GDM1 (cell line): Measurements from ENCODE around the gene MTCL1.

Experiments used
- DNase-seq: peaks from one replicate; lab custom pipeline; 2025; lab: John Stamatoyannopoulos, UW

MTCL1 gene

GRCh38 chr18:8835521-8835953 is 130.2 kb downstream of the MTCL1 start:
- no peak for DNase-seq

DNA sequence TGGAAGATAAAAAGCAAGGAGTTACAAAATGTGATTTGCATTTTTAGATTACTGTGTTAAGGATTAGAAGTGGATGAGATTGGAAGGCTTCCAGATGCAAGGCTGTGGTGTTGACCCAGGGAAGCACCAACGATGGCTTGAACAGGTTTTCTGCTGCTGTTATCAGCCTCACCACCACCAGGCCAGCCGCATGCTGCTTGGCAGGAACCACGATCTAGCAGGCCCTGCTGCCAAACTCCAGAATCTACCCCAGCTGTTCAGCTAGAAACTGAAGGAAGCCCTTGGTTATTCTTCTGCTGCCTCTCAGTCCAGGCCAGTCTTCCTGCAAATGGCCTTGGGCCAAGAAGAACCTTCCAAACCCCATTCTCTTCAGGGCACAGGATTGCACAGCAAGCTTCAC is 133.9 kb downstream of the MTCL1 start:
- no peak for DNase-seq

GRCh38 chr18:8841781-8842485 is 136.6 kb downstream of the MTCL1 start:
- no peak for DNase-seq

DNA sequence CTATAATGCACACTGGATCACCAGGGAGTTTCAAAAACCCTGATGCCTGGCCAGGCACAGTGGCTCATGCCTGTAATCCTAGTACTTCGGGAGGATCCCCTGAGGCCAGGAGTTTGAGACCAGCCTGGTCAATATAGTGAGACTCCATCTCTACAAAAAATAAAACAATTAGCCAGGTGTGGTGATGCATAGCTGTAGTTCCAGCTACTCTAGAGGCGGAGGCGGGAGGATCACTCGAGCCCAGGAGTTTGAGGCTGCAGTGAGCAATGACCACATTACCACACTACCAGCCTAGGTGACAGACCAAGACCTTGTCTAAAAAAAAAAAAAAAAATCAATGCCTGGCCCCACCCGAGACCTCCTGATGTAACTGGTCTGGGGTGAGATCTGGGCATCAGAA is 137.2 kb downstream of the MTCL1 start:
- DNase-seq = no peak

GRCh38 chr18:8843005-8843404 is 137.6 kb downstream of the MTCL1 start:
- DNase-seq = no peak

GRCh38 chr18:8844721-8845148 is 139.4 kb downstream of the MTCL1 start:
- DNase-seq = no peak

DNA sequence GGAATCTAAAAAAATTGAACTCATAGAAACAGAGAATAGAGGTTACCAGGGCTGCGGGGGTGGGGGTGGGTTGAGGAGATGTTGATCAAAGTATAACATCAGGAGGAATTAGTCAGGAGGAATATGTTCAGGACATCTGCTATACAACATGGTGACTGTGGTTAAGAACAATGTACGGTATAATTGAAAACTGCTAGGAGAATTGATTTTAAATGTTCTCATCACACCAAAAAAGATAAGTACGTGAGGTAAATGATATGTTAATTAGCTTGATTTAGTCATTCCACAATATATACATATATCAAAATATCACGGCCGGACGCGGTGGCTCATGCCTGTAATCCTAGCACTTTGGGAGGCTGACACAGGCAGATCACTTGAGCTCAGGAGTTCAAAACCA is 140.2 kb downstream of the MTCL1 start:
- no peak for DNase-seq

DNA sequence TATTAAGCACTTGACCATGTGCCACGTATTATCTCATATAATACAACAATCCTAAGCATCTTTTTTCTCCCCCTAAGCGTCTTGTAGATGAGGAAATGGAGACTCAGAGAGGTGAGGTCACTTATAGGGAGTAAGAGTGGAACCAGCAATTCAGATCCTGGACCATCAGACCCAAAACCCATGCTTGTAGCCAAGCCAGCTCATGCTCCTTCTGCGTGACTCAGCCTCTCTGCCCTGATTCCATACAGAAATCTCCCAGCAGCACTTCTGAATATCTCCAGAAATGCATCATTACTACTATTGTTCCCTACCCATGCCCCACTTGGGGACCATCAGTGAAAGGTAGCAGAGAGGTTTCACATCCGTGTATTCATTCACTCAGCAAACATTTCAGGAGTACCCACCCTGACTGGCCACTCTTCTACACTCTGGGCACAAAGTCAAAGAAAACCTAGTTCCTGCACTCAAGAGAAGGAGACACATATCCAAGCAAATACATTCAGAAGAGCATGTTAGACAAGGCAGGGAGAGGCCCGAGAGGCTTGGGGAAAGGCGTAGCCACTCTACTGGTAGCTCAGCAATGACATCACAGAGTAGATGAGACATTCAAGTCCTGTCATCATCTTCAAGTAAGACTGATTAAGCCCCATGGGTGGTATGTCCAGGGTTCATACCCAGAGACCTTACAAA is 141.9 kb downstream of the MTCL1 start:
- no peak for DNase-seq

DNA sequence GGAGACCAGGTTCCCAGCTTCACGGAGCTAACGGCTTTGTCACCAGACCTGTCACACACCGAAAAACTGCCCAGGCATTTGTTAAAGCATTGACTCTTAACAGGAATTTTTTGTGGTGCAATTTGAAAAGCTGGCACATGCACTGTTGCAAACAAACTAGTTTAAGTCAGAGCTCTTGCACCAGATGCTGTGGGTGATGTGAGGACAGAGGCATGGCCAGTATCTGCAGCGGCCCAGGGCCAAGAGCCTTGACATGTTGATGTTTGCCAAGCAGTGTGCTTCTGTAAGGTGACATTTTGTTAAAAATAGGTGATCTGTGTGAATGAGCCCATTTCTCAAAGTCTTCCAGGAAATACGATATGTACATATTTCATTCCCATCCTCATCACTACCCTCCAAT is 142.5 kb downstream of the MTCL1 start:
- no peak for DNase-seq

GRCh38 chr18:8848541-8848940 is 143.2 kb downstream of the MTCL1 start:
- DNase-seq = no peak

GRCh38 chr18:8849696-8850095 is 144.3 kb downstream of the MTCL1 start:
- DNase-seq = no peak

GRCh38 chr18:8851659-8852058 is 146.3 kb downstream of the MTCL1 start:
- no peak for DNase-seq

- no peak for DNase-seq
These were observed 149.2 kb downstream of the MTCL1 start for GRCh38 chr18:8854550-8854949.

DNA sequence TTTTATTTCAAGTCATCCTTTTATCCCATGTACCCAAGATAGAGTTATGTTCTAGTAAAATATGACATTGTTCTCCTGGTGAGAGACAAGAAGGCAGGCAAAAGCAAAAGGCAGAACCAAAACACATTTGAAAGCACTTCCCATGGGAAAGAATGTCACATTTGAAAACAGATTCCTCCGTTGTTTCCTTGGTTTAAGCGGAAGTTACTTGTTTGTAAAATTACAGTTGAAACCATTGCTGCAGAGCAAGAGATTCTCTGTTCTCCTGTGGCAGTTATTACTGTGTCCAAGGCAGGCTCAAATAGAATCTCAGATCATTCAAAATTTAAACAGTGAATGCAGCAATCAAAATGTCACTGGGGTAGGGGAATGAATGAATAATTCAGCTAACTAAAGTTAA is 149.6 kb downstream of the MTCL1 start:
- no peak for DNase-seq

- no peak for DNase-seq
These were observed 150.9 kb downstream of the MTCL1 start for GRCh38 chr18:8856212-8856611.

DNA sequence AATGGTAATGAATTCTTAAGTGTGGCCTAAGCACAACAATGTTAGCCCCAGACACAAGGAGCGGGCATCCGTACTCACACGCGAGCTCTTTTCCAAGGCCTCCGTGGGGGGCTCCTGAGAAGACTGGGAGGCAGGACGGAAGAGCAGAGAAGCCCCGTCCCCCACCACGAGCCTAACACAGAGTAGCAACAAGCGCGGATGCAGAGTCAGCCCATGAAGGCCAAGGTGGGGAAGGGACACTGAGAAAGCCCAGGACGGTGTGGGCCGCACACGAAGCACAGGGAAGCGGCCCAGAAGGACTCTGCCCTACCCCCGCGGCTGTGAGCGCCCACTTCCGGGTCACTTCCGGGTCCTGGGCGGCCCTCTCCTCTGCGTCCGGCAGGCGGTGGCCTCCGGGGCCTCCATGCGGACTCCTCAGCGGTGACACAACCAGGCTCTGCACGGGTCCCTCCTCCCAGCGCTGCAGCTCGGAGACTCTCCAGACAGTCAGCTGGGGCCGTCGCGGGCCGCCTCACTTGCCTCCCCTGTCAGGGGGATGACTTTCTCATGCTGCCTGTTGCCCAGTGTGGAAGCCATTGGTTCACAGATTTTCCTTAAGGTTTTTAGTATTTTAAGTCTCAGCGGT is 151.5 kb downstream of the MTCL1 start:
- DNase-seq = no peak

- no peak for DNase-seq
These were observed 152.4 kb downstream of the MTCL1 start for GRCh38 chr18:8857806-8858205.

GRCh38 chr18:8858888-8859511 is 153.6 kb downstream of the MTCL1 start:
- no peak for DNase-seq

DNA sequence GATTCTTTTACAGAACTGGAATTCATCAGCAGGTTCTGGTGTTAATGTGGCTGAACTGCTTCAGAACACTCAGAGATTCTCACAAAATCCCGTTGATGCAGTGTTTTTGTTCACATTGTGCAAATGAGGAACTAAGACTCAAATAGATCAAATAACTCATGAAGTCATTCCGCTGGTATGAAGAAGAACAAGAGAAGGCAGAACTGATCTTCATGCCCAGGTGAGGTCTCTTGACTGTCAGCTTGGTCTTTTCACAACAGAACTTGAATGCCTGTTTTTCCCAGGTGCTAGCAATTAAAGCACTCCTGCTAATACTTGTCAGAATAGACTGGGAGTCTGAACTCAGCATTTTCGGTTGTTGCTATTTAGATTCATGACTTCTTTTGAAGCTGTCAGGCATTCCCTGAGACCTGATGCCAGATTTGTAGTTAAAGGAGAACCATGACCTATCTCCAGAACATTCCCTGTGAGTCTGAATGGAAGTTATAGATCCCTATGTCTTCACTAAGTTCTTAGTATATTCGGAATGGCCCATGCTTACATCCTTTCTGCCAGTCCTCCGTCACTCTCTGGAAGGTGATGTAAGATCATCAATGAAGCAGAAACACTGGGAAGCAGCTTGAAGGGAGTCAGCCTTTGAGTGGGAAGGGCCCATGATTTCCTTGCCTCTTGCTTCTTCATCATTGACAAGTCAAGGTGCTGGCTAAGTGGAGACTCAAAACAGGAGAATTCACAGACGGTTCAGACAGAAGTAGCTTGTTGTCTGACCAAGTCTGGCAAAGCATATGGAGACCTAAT is 155.7 kb downstream of the MTCL1 start:
- DNase-seq = no peak

DNA sequence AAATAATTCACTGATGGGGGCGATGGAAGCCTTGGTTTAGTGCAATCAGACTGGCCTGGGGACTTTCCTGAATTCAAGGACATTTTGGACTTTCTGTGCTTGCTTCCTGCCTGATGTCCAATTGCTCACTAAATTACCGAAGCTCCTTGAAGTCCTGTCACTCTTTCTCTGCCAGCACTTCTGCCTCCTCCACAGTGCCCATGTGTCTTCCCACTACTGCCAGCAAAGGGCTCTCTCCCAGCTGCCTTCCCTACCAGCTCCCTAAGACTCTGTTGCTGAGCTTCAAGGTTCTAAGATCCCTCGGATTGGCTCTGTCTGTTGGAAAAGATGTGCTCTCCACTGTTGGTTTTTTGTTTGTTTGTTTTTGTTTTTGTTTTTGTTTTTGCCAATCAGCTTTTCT is 158.1 kb downstream of the MTCL1 start:
- DNase-seq = no peak

DNA sequence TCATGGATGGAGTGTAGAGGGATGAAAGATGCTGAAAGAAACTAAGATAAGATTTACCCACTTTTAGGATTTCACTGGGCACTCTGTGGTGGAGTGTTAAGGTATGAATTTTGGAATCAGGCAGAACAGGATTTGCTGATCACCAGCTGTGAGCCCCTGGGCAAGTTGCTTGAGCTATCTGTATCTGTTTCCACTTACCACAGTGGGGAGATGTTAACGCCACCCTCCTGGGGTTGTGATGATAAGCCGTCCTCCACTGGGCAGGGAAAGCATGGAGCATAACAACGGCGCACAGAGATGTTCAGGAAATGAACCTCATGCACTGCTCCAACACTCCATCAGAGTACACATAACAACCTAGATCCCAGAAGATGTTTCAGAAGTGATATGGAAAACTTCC is 160.6 kb downstream of the MTCL1 start:
- no peak for DNase-seq

GRCh38 chr18:8866679-8867078 is 161.3 kb downstream of the MTCL1 start:
- no peak for DNase-seq
